Right forelimb (tissue), 1 donor: ENCODE data around the gene KNG1.
A peak's percentile ranks its signal among the peaks of the same experiment; 100 is the strongest.

Experiments
- DNase-seq: peaks from one replicate; pipeline ENCODE4 v3.0.0-alpha.2; 2018

KNG1 gene

GRCh38 chr3:186713499-186713898 lies 3.7 kb upstream of the KNG1 start:
- no peak for DNase-seq

GRCh38 chr3:186719945-186720739 lies 3.0 kb downstream of the KNG1 start:
- no peak for DNase-seq

- no peak for DNase-seq
These were observed 5.3 kb downstream of the KNG1 start for GRCh38 chr3:186722457-186722856.

GRCh38 chr3:186724911-186725310 lies 7.8 kb downstream of the KNG1 start:
- no peak for DNase-seq

GRCh38 chr3:186732169-186732766 lies 15.1 kb downstream of the KNG1 start:
- DNase-seq = no peak

GRCh38 chr3:186742618-186743380 lies 25.6 kb downstream of the KNG1 start:
- DNase-seq = no peak

- no peak for DNase-seq
These were observed 26.5 kb downstream of the KNG1 start for GRCh38 chr3:186743666-186744065.

- peak; percentile 44 for DNase-seq
These were observed 28.8 kb downstream of the KNG1 start for GRCh38 chr3:186746008-186746407.

- DNase-seq = no peak
These were observed 33.2 kb downstream of the KNG1 start for GRCh38 chr3:186750316-186750715.

- DNase-seq = no peak
These were observed 34.3 kb downstream of the KNG1 start for GRCh38 chr3:186751480-186751879.

GRCh38 chr3:186754006-186754405 lies 36.8 kb downstream of the KNG1 start:
- DNase-seq = no peak

GRCh38 chr3:186754871-186755270 lies 37.7 kb downstream of the KNG1 start:
- no peak for DNase-seq

GRCh38 chr3:186757214-186757613 lies 40.1 kb downstream of the KNG1 start:
- DNase-seq = no peak

GRCh38 chr3:186757686-186758220 lies 40.6 kb downstream of the KNG1 start:
- DNase-seq = no peak

- no peak for DNase-seq
These were observed 42.2 kb downstream of the KNG1 start for GRCh38 chr3:186759231-186759930.

GRCh38 chr3:186760141-186760833 lies 43.1 kb downstream of the KNG1 start:
- no peak for DNase-seq

GRCh38 chr3:186760897-186761447 lies 43.8 kb downstream of the KNG1 start:
- DNase-seq = no peak

GRCh38 chr3:186772281-186772694 lies 55.1 kb downstream of the KNG1 start:
- no peak for DNase-seq

- peak; percentile 72 for DNase-seq
These were observed 55.7 kb downstream of the KNG1 start for GRCh38 chr3:186772701-186773417.

- no peak for DNase-seq
These were observed 58.8 kb downstream of the KNG1 start for GRCh38 chr3:186775999-186776398.

GRCh38 chr3:186779204-186779603 lies 62.0 kb downstream of the KNG1 start:
- DNase-seq = no peak
